ENCODE data around the gene CRADD.
"Not testable (repeated sequence)": the region's sequence is repeated elsewhere in the genome, so short reads cannot be mapped to it uniquely, and the experiment has no call there.

The CRADD gene

GRCh38 chr12:93847517-93848474 lies 170.6 kb downstream of the CRADD start:
- no peak overlapping the region for H3K4me3 ChIP-seq (ENCODE audit: low read length)
- no peak for DNase-seq (ENCODE audit: low read depth, low spot score)

GRCh38 chr12:93848523-93849101 lies 171.4 kb downstream of the CRADD start:
- H3K4me3 ChIP-seq (ENCODE audit: low read length): no peak overlapping the region
- no peak for DNase-seq (ENCODE audit: low read depth, low spot score)

DNA sequence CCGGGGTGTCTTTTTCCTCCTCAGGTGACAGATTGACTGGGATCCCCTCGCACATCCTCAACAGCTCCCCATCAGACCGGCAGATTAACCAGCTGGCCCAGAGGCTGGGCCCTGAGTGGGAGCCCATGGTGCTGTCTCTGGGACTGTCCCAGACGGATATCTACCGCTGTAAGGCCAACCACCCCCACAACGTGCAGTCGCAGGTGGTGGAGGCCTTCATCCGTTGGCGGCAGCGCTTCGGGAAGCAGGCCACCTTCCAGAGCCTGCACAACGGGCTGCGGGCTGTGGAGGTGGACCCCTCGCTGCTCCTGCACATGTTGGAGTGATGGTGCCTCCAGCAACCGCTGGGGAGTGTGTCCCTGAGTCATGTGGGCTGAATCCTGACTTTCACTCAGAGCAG lies 172.8 kb downstream of the CRADD start:
- DNase-seq (ENCODE audit: low read depth, low spot score): no peak

DNA sequence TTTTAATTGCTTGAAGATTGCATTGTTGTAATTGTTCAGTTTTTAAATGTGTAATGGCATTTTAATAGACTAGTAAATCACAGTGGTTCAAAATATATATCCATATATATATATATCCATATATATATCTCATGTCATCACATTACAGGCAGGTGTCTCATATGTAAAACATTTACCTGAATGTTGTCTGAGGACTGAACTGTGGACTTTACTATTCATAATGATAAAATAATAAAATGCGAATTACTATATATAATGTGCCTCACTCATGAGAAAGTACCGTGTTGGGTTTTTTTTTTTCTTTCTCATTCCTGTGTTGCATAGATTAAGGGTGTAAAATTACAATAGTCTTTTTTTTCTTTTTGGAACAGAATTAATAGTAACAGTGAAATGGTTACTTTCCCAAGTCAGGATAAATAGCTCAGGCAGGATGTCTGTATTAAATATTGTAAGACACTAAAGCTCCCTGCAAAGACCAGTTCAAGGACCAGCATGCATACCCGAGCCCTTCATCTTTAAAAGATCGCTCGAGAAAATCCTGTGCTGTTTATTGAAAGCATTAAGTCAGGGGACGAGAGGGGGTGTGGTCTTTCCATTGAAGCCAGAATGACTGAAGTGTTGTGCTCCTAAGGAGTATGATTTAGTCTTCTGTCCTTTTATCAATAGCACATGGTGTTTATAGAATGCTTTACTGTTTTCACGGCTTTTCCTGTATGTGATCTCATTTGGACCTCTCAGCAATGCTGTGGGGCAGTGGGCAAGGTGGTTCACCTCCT lies 173.5 kb downstream of the CRADD start:
- H3K4me3 ChIP-seq (ENCODE audit: low read length): peak overlapping the region; percentile 13; the same call in 1 of the 2 replicates
- DNase-seq (ENCODE audit: low read depth, low spot score): no peak

More for the DNA sequence above, 172.8 kb downstream of the CRADD start:
- no peak overlapping the region for H3K4me3 ChIP-seq (ENCODE audit: low read length)

DNA sequence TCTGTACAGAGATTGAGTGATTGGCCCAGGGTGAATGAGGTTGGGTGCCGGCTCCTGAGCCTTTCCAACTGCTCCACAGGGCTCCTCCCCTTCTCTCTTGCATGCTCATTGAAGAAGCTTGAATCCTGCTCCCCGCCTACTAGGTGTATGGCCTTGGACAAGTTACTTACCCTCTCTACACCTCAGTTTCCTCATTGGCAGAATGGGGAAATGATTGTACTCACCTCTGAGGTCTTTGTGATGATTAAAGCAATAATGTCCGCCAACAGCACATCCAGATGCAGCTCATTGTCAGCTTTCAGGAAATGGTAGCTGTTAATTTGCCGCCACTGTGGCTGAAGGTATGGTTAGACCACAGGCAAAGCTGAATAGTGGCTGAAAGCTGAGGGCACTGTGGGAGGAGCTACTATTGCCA lies 174.1 kb downstream of the CRADD start:
- peak; percentile 90 for DNase-seq (ENCODE audit: low read depth, low spot score)

DNA sequence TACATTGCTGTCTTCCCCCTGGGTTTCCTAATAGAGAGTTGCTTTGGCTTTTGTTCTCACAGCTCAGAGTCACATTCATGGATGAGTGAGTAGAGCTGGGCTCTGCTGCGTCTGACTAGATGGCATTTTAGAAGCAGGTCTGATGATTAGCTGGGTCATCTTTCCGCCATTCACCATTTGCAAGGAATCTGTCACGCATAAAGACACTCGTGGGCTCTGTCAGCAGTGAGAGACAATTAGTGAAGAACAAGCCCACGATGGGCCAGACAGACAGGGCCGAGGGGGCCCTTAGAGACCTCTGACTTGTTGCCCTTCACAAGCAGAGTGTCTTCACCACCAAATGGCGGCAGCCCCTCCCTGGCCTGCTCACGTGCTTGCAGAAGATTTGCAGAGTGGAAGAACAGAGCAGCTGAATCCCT lies 175.0 kb downstream of the CRADD start:
- DNase-seq (ENCODE audit: low read depth, low spot score): no peak
- no peak overlapping the region for H3K4me3 ChIP-seq (ENCODE audit: low read length)

More for the DNA sequence above, 174.1 kb downstream of the CRADD start:
- peak overlapping the region; percentile 13; the same call in 1 of the 2 replicates for H3K4me3 ChIP-seq (ENCODE audit: low read length)

DNA sequence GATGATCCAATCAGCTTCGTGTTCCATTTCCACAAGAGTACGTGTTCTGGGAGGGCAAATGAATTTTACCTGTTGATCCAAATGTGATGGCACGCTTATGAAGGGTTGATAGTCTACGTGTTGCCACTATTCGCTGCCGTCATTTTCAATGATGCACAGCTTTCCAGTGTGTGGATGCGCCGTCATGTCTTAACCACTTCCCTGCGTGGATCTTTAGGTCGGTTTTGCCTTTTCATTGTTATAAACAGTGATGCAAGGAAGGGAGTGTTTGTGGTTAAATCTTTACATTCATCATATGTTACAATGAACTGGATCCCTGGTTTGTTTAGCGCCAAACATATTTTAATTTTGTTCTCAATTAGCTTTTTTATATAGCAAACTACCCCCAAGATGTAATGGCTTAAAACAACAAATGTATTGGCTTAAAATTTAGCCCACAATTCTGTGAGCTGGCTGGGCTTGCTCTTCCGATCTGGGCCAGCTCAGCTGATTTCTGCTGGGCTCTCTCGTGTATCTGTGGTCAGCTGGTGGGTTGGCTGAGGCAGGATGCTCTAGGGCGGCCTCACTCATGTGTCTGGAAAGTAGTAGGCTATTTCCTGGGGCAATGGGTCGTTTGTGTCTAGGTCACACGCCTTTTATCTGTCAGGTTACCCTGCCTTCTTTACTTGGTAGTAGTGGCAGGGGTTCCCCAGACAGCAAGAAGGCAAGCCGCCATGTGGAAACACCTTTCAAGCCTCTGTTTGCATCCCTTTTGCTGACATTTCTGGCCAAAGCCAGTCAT lies 176.7 kb downstream of the CRADD start:
- DNase-seq (ENCODE audit: low read depth, low spot score): peak; percentile 41
- no peak overlapping the region for H3K4me3 ChIP-seq (ENCODE audit: low read length)

- DNase-seq (ENCODE audit: low read depth, low spot score): no peak
Measured at GRCh38 chr12:93855261-93855660, 178.1 kb downstream of the CRADD start.

DNA sequence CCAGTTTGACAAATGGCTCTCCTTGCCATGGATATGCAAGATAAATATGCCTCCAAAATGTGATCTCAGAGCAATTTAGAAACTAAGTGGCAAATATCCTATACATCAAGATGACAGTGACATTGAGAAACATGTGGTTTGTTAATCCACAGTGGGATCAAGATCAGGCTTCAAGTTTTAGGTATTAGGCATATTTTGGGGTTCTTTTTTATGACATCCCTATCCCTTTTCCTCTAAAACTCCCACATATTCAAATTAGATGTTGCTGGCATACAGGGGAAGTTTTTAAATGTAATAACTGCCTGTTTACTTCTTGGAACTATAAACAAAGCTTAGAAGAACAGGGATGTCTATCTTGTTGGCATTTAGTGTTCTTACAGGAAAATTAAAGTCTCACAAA lies 179.4 kb downstream of the CRADD start:
- no peak overlapping the region for H3K4me3 ChIP-seq (ENCODE audit: low read length)
- DNase-seq (ENCODE audit: low read depth, low spot score): no peak

More at GRCh38 chr12:93855261-93855660, 178.1 kb downstream of the CRADD start:
- no peak overlapping the region for H3K4me3 ChIP-seq (ENCODE audit: low read length)

DNA sequence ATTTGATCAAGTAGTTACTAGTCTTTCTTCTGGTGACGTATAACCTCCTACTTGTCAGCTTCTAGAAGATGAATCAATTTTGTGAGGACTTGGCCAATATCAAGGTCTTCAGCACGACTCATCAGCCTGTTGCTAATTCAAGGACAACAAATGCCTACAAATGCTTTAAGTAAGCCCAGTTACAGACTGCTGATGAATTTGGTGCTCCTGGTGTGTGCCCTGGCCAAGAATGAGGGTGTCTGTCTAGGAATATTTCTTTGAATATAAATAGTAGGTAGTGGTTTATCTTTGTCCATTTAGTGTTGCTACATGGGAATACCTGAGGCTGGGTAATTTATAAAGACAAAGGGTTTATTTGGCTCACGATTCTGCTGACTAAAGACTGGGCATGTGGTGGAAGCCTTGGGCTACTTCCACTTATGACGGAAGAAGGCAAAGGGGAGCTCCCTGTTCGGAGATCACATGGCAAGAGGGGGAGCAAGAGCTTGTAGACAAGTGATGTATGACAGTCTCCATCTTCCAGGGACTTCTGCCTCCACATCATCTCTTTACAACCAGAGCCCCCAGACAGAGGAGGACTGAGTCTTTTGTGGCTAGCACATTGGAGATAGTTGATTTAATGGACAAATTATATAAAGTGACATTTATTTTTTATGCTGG lies 180.2 kb downstream of the CRADD start:
- no peak for DNase-seq (ENCODE audit: low read depth, low spot score)
- no peak overlapping the region for H3K4me3 ChIP-seq (ENCODE audit: low read length)

GRCh38 chr12:93857991-93858447 lies 180.8 kb downstream of the CRADD start:
- DNase-seq (ENCODE audit: low read depth, low spot score): no peak
- H3K4me3 ChIP-seq (ENCODE audit: low read length): no peak overlapping the region

DNA sequence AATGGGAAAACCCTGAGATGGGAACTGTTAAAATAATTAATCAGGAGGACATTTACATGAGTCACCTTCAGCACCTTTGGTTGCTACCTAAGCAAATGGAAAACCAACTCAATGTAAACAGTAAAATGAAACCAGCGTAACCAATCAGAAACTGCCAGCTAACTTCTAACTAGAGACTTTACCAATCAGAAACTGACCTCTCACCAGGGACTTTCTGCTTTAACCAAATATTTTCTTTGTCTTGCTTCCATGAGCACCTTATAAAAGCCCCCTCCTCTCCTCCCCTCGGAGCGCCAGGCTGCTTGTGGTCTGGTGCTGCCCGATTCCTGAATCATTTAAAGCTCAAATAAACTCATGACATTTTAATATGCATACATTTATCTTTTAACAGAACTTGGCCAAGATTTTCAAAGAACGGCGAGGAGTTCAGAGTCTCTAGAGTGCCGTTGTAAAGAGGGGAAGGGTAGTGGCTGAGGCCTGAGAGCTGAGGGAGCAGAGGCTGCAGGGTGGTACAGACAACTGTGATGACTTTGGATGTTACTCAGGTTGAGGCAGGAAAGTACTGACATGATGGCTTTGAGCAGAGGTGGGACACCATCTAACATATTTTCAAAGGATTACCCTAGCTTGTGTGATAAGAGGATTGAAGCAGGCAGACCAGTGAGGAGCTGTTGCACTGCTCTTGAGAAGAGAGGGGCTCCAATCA lies 183.6 kb downstream of the CRADD start:
- DNase-seq (ENCODE audit: low read depth, low spot score): no peak

GRCh38 chr12:93862424-93862823 lies 185.2 kb downstream of the CRADD start:
- H3K4me3 ChIP-seq (ENCODE audit: low read length): no peak overlapping the region
- DNase-seq (ENCODE audit: low read depth, low spot score): no peak

More for the DNA sequence above, 183.6 kb downstream of the CRADD start:
- no peak overlapping the region for H3K4me3 ChIP-seq (ENCODE audit: low read length)

DNA sequence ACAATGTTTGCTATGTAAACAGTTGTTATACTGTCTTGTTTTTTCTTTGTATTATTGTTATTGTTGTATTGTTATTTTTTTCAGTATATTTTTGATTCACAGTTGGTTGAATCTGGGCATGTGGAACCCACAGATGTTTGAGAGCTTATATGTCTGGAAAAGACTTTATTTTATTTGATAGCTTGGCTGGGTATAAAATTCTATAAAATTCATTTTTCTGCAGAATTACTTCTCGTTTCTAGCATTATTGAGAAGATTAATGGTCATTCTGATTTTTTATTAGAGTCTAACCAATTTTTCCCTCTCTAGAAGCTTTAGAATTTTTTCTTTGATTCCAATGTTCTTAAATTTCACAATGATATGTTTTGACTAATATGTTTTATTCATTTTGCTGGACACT lies 188.6 kb downstream of the CRADD start:
- no peak for DNase-seq (ENCODE audit: low read depth, low spot score)
- no peak overlapping the region for H3K4me3 ChIP-seq (ENCODE audit: low read length)

- no peak for DNase-seq (ENCODE audit: low read depth, low spot score)
- no peak overlapping the region for H3K4me3 ChIP-seq (ENCODE audit: low read length)
Measured at GRCh38 chr12:93868771-93869170, 191.6 kb downstream of the CRADD start.

- no peak overlapping the region for H3K4me3 ChIP-seq (ENCODE audit: low read length)
- no peak for DNase-seq (ENCODE audit: low read depth, low spot score)
Measured at GRCh38 chr12:93870020-93870795, 193.0 kb downstream of the CRADD start.

GRCh38 chr12:93871566-93871965 lies 194.4 kb downstream of the CRADD start:
- DNase-seq (ENCODE audit: low read depth, low spot score); H3K4me3 ChIP-seq (ENCODE audit: low read length): not testable (repeated sequence)

Measured in Jurkat, Clone E6-1 (cell line).